B cell (primary cell): ENCODE data around the gene NADSYN1. TPM values are rescaled to one million over a fixed set of nuclear protein-coding genes. Genes with fewer than 3 reads are reported as not detected.

ENCODE experiments used
- ATAC-seq: fragments of 200-7000 bp; cut with Tn5 transposase; one replicate; pipeline ENCODE4 v1.10.0; 2021; ENCODE audit warnings: low read depth, mild to moderate bottlenecking, moderate number of reproducible peaks, moderate library complexity
- CTCF ChIA-PET: fragments of 350-600 bp; sonication (Branson Sonifier 250); formaldehyde crosslinking; loops from one replicate; lab custom pipeline; 2021; ENCODE audit warnings: antibody characterized with exemption, inconsistent platforms; lab: Charles Lee
- POLR2A ChIA-PET: fragments of 350-600 bp; sonication (Branson Sonifier 250); formaldehyde crosslinking; loops from one replicate; lab custom pipeline; 2021; ENCODE audit warnings: antibody characterized with exemption; lab: Charles Lee
- DNase-seq: peaks from one replicate; pipeline ENCODE4 v3.0.0; 2013
- H2AFZ ChIP-seq: 2 replicates; pipeline ENCODE4 v1.6.1; 2012; ENCODE audit warnings: mild to moderate bottlenecking, low read depth, low read length; ENCODE audit not compliant: insufficient read depth, poor library complexity, severe bottlenecking
- H3K27ac ChIP-seq, 2 donors: 1 replicate in 1 of 2; 2 replicates in 1 of 2; pipeline ENCODE4 v1.5.1; 2012 to 2013; ENCODE audit warnings: low read length in 2 of 2, mild to moderate bottlenecking in 2 of 2, moderate library complexity in 1 of 2
- H3K27me3 ChIP-seq, 4 experiments: fragments of 200-600 bp in 1 of 4; sonication (generic) in 1 of 4; replicated peaks in 1 of 4; 1 replicate in 2 of 4; 2 replicates in 2 of 4; pipeline versions ENCODE4 v1.6.1 to v1.7.0; 2013 to 2016; ENCODE audit warnings: low read length in 3 of 4, mild to moderate bottlenecking in 2 of 4, mixed read lengths in 1 of 4, moderate library complexity in 1 of 4; ENCODE audit not compliant: insufficient read depth in 4 of 4, control insufficient read depth in 3 of 4; ENCODE audit errors: control extremely low read depth in 1 of 4
- H3K36me3 ChIP-seq, 2 experiments: replicated peaks in 1 of 2; 1 replicate in 1 of 2; 2 replicates in 1 of 2; pipeline versions ENCODE4 v1.6.1 to v1.7.1; 2013; ENCODE audit warnings: low read length in 1 of 2; ENCODE audit not compliant: insufficient read depth in 2 of 2, control insufficient read depth in 1 of 2; ENCODE audit errors: control extremely low read depth in 1 of 2, extremely low read depth in 1 of 2
- H3K4me1 ChIP-seq, 2 donors: fragments of 200-600 bp in 1 of 2; sonication (generic) in 1 of 2; 1 replicate in 1 of 2; 2 replicates in 1 of 2; pipeline versions ENCODE4 v1.5.1 to v1.6.1; 2013 to 2017; ENCODE audit warnings: low read length in 2 of 2; ENCODE audit not compliant: control insufficient read depth in 2 of 2, insufficient read depth in 2 of 2
- H3K4me2 ChIP-seq: replicated peaks from 2 replicates; pipeline ENCODE3; 2012; ENCODE audit warnings: mild to moderate bottlenecking, low read depth, low read length; ENCODE audit not compliant: poor library complexity, severe bottlenecking
- H3K4me3 ChIP-seq, 5 experiments: fragments of 200-600 bp in 1 of 5; sonication (generic) in 1 of 5; 1 replicate in 3 of 5; 2 replicates in 2 of 5; pipeline versions ENCODE4 v1.5.1 to v1.7.0; 2011 to 2016; ENCODE audit warnings: low read length in 4 of 5, mild to moderate bottlenecking in 4 of 5, low read depth in 2 of 5, control low read depth in 1 of 5, moderate library complexity in 1 of 5; ENCODE audit not compliant: insufficient read depth in 1 of 5; ENCODE audit errors: control extremely low read depth in 1 of 5, extremely low read depth in 1 of 5
- H3K79me2 ChIP-seq: fragments of 200-600 bp; sonication (generic); one replicate; pipeline ENCODE4 v1.6.0; 2016; ENCODE audit warnings: low read length; ENCODE audit not compliant: control insufficient read depth, insufficient read depth
- H3K9ac ChIP-seq: fragments of 200-600 bp; sonication (generic); 2 replicates; pipeline ENCODE4 v1.6.1; 2017; ENCODE audit warnings: mild to moderate bottlenecking, low read length, moderate library complexity
- H3K9me3 ChIP-seq, 3 donors: one replicate each; pipeline versions ENCODE4 v1.6.1 to v1.7.1; 2013; ENCODE audit warnings: low read length in 2 of 3; ENCODE audit not compliant: control insufficient read depth in 2 of 3, insufficient read depth in 1 of 3; ENCODE audit errors: control extremely low read depth in 1 of 3
- H4K20me1 ChIP-seq: 2 replicates; pipeline ENCODE4 v1.6.0; 2012; ENCODE audit warnings: mild to moderate bottlenecking, low read length; ENCODE audit not compliant: insufficient read depth, control insufficient read depth, poor library complexity, severe bottlenecking
- H3K27ac Mint-ChIP-seq: one replicate; pipeline ENCODE4 v1.8.0; 2021; ENCODE audit warnings: mixed read lengths
- H3K27me3 Mint-ChIP-seq: one replicate; pipeline ENCODE4 v1.8.0; 2021; ENCODE audit warnings: mixed read lengths
- H3K4me1 Mint-ChIP-seq: one replicate; pipeline ENCODE4 v1.8.0; 2021; ENCODE audit warnings: mixed read lengths
- H3K4me3 Mint-ChIP-seq: one replicate; pipeline ENCODE4 v1.8.0; 2021; ENCODE audit warnings: mixed read lengths
- H3K9me3 Mint-ChIP-seq: one replicate; pipeline ENCODE4 v1.8.0; 2022; ENCODE audit warnings: mixed read lengths; ENCODE audit not compliant: insufficient read depth
- CTCF ChIP-seq: fragments of 200-600 bp; IDR thresholded peaks from one replicate; pipeline ENCODE4 v1.8.0; 2022; ENCODE audit warnings: antibody characterized with exemption, mild to moderate bottlenecking
- EZH2 ChIP-seq: IDR thresholded peaks from 2 replicates; pipeline ENCODE4 v1.6.1; 2012; ENCODE audit warnings: borderline replicate concordance, low read depth, mild to moderate bottlenecking, moderate library complexity, low read length; ENCODE audit not compliant: insufficient read depth, poor library complexity, severe bottlenecking
- WGBS: methylation state at CpG from one replicate; pipeline ENCODE4 v1.1.5; 2013; ENCODE audit warnings: missing lambda C conversion rate; ENCODE audit not compliant: insufficient coverage; 5-methylcytosine and 5-hydroxymethylcytosine counted together
- intact Hi-C: fragments of 100-400 bp; cut with micrococcal nuclease; formaldehyde crosslinking; loops from one replicate; pipeline ENCODE4 v1.10.0; 2022
- polyA plus RNA-seq: library from polyadenylated mRNA; depleted of rRNA; stranded (reverse); fragments of >200 nt; gene quantifications from 2 replicates; pipeline ENCODE4 v1.2.3, GENCODE V29; 2012
- total RNA-seq, 2 donors: library from RNA; stranded (reverse); fragments of 120-200 nt in 1 of 2; gene quantifications; 1 replicate in 1 of 2; 2 replicates in 1 of 2; pipeline versions ENCODE4 v1.2.3 to v1.2.4, GENCODE V29; 2013 to 2022

The NADSYN1 gene
- total and polyA plus RNA-seq, 2 donors (not counting 1 experiment from before 2014, with no cell fraction given) = 153 to 222 TPM

- ChIA-PET CTCF (no interaction called here), POLR2A (no interaction called here)
- H2AFZ ChIP-seq = no peak overlapping the region
- H3K4me1 Mint-ChIP-seq = peaks cover 37% of the 10 kb centered on the region
- DNase-seq (no peak), ATAC-seq (no peak)
- no peaks in the 10 kb centered on the region for H4K20me1 ChIP-seq
- no peaks in the 10 kb centered on the region for H3K36me3 ChIP-seq
- H3K4me3 ChIP-seq = no peak overlapping the region
- H3K9me3 Mint-ChIP-seq = no peaks in the 10 kb centered on the region
- intact Hi-C loops = no loop called here
- peaks cover 10 to 22% of the 10 kb centered on the region in 2 donors for H3K4me1 ChIP-seq
- no peak overlapping the region for H3K4me3 Mint-ChIP-seq
- TF ChIP-seq CTCF = no peak
- TF ChIP-seq EZH2 = no peak
- no peak overlapping the region for H3K9ac ChIP-seq
- no peaks in the 10 kb centered on the region for H3K79me2 ChIP-seq
- no peak overlapping the region for H3K4me2 ChIP-seq
- H3K27me3 ChIP-seq = no peaks in the 10 kb centered on the region
- WGBS = 90% methylated on average over 2 of the region's 2 CpGs
- H3K9me3 ChIP-seq = no peaks in the 10 kb centered on the region
- H3K27ac Mint-ChIP-seq = no peak overlapping the region
- H3K27me3 Mint-ChIP-seq = no peaks in the 10 kb centered on the region
- H3K27ac ChIP-seq = no peak overlapping the region
These were observed 27.6 kb upstream of the NADSYN1 start for GRCh38 chr11:71425409-71425808.

- DNase-seq = no peak
- peaks cover 32% of the 10 kb centered on the region for H3K4me1 Mint-ChIP-seq
- no peak overlapping the region for H3K9ac ChIP-seq
- H3K9me3 Mint-ChIP-seq = no peaks in the 10 kb centered on the region
- no peaks in the 10 kb centered on the region for H3K9me3 ChIP-seq
- no peaks in the 10 kb centered on the region for H3K79me2 ChIP-seq
- no peak overlapping the region for H3K27ac ChIP-seq
- TF ChIP-seq CTCF (no peak), EZH2 (no peak)
- intact Hi-C loops = no loop called here
- CTCF ChIA-PET = no interaction called here
- H3K27me3 Mint-ChIP-seq = no peaks in the 10 kb centered on the region
- H3K4me3 Mint-ChIP-seq = no peak overlapping the region
- H3K27me3 ChIP-seq = no peaks in the 10 kb centered on the region
- WGBS = 73% methylated on average over 2 of the region's 4 CpGs
- H3K4me3 ChIP-seq = no peak overlapping the region
- no peaks in the 10 kb centered on the region for H3K36me3 ChIP-seq
- POLR2A ChIA-PET = no interaction called here
- H2AFZ ChIP-seq = no peak overlapping the region
- peaks cover 8 to 21% of the 10 kb centered on the region in 2 donors for H3K4me1 ChIP-seq
- no peak for ATAC-seq
- no peak overlapping the region for H3K4me2 ChIP-seq
- no peaks in the 10 kb centered on the region for H4K20me1 ChIP-seq
- H3K27ac Mint-ChIP-seq = no peak overlapping the region
These were observed 27.1 kb upstream of the NADSYN1 start for GRCh38 chr11:71425860-71426259.
